Activated CD8-positive, alpha-beta memory T cell treated with anti-CD3 and anti-CD28 coated beads, Interleukin-2, amount 50 U/mL, for 24 hours (primary cell): ENCODE data around the gene TMEM185A.
"Not testable (repeated sequence)": the region's sequence is repeated elsewhere in the genome, so short reads cannot be mapped to it uniquely, and the experiment has no call there.

Experiments used
- DNase-seq: peaks from one replicate; pipeline ENCODE4 v3.0.0-alpha.2; 2020; ENCODE audit errors: extremely low read depth

TMEM185A gene

GRCh38 chrX:149631234-149632165, at the start of gene TMEM185A:
Gene TMEM185A (minus strand): TSS chrX:149631792. CDS start chrX:149631580, 212 bp downstream.
- peak; percentile 42 for DNase-seq

- no peak for DNase-seq
These were observed 49.6 kb upstream of the TMEM185A start for GRCh38 chrX:149681182-149681581.

DNA sequence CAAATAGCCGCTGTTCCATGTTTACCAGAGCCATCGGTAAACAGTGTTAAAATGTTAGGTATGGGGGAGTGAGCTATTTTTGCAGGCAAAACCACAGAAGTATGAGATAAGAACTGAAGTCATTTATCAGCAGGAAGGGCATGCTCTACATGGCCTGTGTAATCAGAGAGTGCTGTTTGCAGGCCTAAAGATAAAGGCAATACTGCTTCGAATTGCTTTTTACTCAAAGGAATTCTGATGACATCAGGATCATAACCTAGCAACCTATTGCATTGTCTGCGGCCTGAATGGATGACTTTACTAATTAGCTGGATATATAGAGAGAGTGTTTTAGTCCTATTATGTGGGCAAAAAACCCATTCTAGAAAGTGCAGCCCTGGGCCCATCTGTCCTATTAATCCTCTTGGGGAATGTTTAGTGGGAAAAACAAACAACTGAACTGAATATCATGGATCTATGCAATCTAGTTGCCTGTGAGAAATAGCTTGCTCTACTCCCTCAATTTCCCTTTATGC, 47.6 kb upstream of the TMEM185A start:
- DNase-seq = not testable (repeated sequence)

DNA sequence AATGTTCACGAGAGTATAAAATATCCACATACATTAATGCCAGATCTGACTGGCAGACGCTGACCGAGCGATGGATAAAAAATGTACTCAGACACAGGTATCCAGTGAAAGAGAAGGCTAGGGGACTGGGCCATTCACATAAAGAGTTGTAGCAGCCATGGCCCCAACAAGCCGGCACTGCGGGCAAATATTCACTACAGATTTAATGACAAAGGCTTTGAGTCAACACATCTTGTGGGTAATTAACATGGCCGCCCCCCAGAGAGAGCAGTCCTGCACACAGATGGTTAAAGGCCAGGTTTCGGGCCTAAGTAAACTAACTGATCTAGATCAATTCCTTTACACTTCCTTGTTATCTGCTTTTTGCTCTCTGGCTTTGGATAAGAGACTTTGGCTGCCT, 44.0 kb upstream of the TMEM185A start:
- DNase-seq = not testable (repeated sequence)

- not testable (repeated sequence) for DNase-seq
These were observed 43.5 kb upstream of the TMEM185A start for GRCh38 chrX:149675088-149675487.

DNA sequence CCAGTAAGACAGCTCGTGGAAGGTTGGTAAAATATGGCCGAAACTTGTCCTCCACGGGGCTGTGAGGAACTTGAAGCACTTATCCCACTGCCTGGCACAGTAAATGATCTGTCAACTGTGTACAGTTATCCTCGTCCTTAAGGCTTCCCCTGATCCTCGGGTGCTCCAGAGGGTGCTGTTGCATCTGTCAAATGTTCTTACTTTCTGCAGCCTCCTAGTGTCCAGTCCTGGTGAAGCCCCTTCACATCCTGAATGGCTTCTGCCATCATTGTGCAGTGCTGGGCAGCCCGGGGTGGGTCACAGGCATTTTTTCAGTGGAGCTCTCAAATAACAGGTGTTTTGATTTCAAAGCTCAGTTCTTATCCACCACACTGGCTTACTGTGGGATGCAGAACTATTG, 29.0 kb upstream of the TMEM185A start:
- not testable (repeated sequence) for DNase-seq

DNA sequence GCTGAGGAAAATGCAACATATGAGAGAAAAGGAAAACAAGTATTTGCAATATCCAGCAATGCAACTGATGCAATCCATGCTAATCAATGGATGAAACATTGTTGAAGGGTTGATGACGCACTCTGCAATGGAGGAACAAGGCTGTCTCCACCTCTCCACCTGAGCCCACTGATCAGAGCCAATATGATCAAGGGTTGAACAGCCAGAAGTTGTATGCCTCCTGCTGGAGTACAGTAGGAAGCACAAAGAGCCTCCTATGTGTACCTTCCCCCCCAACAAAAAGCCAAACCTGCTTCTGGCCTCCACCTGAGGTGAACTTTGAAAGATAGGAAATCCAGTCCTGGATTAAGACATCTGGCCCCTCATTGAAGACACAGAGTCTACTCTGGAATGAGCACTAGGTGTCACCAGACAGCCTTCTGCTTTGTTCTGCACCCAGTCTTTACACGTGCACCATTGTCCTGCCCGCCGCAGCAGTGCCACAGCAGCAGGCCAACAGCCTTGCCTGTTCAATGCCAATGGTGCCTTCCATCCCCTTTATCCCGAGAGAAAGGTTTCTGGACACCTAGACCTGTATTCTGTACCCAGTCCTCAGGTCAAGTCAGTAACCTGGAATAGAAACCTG, 24.8 kb upstream of the TMEM185A start:
- not testable (repeated sequence) for DNase-seq

GRCh38 chrX:149652232-149652981, 20.8 kb upstream of the TMEM185A start:
- no peak for DNase-seq

GRCh38 chrX:149650162-149650561, 18.6 kb upstream of the TMEM185A start:
- no peak for DNase-seq

DNA sequence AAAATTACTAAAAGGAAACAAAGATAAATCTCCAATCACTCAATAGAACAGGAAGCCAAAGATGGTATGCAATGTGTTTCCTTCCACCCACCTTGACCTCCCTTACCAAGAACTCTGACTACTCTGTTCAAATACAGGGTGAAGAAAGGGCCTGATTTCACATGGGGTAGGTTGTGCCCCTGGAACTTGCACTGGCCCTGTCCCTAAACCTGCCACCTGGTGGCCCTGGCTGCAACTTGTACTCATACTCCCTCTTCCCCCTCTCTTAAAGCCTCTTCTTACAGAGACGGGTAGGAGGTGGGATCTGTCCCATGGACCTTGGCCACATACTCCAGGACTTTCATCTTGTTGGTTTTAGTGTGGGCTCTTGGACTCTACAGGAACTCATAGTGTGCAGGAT, 17.3 kb upstream of the TMEM185A start:
- no peak for DNase-seq

- no peak for DNase-seq
These were observed 15.9 kb upstream of the TMEM185A start for GRCh38 chrX:149647505-149647904.

- DNase-seq = no peak
These were observed 11.9 kb upstream of the TMEM185A start for GRCh38 chrX:149643496-149643895.

GRCh38 chrX:149641835-149642234, 10.2 kb upstream of the TMEM185A start:
- no peak for DNase-seq

GRCh38 chrX:149641432-149641831, 9.8 kb upstream of the TMEM185A start:
- no peak for DNase-seq

- no peak for DNase-seq
These were observed 8.0 kb upstream of the TMEM185A start for GRCh38 chrX:149639568-149639967.

GRCh38 chrX:149638860-149639259, 7.3 kb upstream of the TMEM185A start:
- no peak for DNase-seq

DNA sequence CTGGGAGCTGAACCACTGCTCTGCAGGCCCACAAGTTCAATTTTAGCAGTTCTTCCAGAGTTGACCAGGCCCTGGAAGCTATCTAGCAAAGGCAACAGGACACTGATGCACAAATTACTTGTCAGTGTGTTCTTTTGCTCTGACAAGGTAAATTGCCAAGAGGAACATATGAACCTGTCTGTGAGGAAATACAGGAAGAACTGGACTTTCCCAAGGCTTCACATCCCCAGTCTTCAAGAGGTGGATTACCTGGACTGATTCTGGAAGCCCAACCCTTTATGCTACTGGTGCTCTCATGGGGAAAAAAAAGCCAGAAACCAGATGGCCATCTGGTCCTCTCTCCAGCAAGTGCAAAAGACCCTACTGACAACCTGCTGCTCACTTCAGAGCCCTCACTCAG, 1.9 kb upstream of the TMEM185A start:
- DNase-seq = no peak

DNA sequence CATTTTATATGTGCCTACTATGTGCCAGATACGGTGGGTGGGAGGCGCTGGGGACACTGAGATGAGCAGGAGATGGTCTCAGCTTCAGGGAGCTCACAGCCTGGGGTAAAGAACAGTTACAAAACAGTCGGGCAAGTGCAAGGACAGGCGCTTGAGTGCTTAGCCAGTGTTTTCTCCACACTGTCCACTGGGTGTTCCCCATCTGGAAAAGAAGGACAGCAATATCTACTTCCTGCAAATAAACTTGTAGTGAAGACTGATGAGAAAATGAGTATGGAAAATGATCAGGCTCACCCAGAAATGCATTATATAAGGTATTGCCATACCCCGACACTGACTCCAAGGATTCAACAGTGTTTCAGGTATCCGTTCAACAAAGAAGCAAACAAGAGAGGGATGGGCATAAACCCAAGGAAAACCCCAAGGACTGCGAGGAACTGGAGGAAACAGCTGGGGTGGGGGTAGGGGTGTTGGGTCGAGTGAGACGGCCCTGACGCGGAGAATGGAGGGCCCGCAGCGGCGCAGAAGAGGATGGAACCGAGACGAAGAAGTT, 835 bp downstream of the TMEM185A start:
- no peak for DNase-seq

GRCh38 chrX:149629730-149630387, 1.7 kb downstream of the TMEM185A start:
- DNase-seq = no peak

GRCh38 chrX:149628768-149629167, 2.8 kb downstream of the TMEM185A start:
- DNase-seq = no peak

- DNase-seq = no peak
These were observed 3.3 kb downstream of the TMEM185A start for GRCh38 chrX:149628280-149628679.
